ENCODE data around the gene CSNK2A3. TPM values are rescaled to one million over a fixed set of nuclear protein-coding genes. Genes with fewer than 3 reads are reported as not detected.

CSNK2A3 gene
- total and polyA plus RNA-seq, 2 experiments from 2014 or later: 0.91 to 4.1 TPM

DNA sequence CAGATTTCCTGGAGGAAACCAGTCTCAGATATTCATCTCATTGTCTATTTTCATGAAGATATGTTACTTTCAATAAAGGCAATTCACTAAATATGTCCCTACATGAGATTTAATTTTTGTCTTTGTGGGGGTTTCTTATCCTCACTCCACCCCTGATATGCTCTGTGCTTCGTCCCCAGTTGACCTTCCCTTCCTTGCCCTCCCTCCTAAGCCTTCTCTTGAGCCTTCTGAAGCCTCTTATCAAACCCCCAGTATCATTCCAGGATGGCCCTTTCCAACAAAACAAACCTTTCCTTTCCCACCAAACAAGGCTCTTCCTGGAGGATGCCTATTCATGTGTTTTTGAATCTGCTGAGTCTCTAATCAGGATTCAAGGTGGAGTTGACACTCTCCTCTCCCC, 44.8 kb downstream of the CSNK2A3 start:
- no peaks in the 10 kb centered on the region for H3K36me3 ChIP-seq (ENCODE audit: insufficient read depth)
- H3K36me3 Mint-ChIP-seq (ENCODE audit: low read depth): no peaks in the 10 kb centered on the region
- H3K4me1 ChIP-seq (ENCODE audit: insufficient read depth): no peaks in the 10 kb centered on the region

More for the DNA sequence above, 44.8 kb downstream of the CSNK2A3 start:
- Histone ChIP-seq H3K9me2 (ENCODE audit: insufficient read depth) (peaks cover 11% of the 10 kb centered on the region; the same call in 1 of the 2 replicates), H3K4me3 (no peak overlapping the region), H2AFZ (no peak overlapping the region), H3K27me3 (ENCODE audit: insufficient read depth) (no peaks in the 10 kb centered on the region), H3F3A (replicated peaks; ENCODE audit: low read depth) (no peaks in the 10 kb centered on the region), H3K79me2 (replicated peaks; ENCODE audit: insufficient read depth) (no peaks in the 10 kb centered on the region), H3K27ac (ENCODE audit: low read depth) (no peak overlapping the region), H3K4me2 (no peak overlapping the region), H4K20me1 (replicated peaks; ENCODE audit: insufficient read depth) (no peaks in the 10 kb centered on the region)
- Mint-ChIP-seq H3K27ac (no peak overlapping the region), H3K4me1 (peaks cover 2% of the 10 kb centered on the region), H3K9me3 (no peaks in the 10 kb centered on the region), H3K4me3 (no peak overlapping the region), H3K27me3 (ENCODE audit: insufficient read depth, low read depth, poor library complexity) (peaks cover 4% of the 10 kb centered on the region)
- DNase-seq (ENCODE audit: low spot score) (no peak), ATAC-seq (no peak)
- TF ChIP-seq, protein P1, sequence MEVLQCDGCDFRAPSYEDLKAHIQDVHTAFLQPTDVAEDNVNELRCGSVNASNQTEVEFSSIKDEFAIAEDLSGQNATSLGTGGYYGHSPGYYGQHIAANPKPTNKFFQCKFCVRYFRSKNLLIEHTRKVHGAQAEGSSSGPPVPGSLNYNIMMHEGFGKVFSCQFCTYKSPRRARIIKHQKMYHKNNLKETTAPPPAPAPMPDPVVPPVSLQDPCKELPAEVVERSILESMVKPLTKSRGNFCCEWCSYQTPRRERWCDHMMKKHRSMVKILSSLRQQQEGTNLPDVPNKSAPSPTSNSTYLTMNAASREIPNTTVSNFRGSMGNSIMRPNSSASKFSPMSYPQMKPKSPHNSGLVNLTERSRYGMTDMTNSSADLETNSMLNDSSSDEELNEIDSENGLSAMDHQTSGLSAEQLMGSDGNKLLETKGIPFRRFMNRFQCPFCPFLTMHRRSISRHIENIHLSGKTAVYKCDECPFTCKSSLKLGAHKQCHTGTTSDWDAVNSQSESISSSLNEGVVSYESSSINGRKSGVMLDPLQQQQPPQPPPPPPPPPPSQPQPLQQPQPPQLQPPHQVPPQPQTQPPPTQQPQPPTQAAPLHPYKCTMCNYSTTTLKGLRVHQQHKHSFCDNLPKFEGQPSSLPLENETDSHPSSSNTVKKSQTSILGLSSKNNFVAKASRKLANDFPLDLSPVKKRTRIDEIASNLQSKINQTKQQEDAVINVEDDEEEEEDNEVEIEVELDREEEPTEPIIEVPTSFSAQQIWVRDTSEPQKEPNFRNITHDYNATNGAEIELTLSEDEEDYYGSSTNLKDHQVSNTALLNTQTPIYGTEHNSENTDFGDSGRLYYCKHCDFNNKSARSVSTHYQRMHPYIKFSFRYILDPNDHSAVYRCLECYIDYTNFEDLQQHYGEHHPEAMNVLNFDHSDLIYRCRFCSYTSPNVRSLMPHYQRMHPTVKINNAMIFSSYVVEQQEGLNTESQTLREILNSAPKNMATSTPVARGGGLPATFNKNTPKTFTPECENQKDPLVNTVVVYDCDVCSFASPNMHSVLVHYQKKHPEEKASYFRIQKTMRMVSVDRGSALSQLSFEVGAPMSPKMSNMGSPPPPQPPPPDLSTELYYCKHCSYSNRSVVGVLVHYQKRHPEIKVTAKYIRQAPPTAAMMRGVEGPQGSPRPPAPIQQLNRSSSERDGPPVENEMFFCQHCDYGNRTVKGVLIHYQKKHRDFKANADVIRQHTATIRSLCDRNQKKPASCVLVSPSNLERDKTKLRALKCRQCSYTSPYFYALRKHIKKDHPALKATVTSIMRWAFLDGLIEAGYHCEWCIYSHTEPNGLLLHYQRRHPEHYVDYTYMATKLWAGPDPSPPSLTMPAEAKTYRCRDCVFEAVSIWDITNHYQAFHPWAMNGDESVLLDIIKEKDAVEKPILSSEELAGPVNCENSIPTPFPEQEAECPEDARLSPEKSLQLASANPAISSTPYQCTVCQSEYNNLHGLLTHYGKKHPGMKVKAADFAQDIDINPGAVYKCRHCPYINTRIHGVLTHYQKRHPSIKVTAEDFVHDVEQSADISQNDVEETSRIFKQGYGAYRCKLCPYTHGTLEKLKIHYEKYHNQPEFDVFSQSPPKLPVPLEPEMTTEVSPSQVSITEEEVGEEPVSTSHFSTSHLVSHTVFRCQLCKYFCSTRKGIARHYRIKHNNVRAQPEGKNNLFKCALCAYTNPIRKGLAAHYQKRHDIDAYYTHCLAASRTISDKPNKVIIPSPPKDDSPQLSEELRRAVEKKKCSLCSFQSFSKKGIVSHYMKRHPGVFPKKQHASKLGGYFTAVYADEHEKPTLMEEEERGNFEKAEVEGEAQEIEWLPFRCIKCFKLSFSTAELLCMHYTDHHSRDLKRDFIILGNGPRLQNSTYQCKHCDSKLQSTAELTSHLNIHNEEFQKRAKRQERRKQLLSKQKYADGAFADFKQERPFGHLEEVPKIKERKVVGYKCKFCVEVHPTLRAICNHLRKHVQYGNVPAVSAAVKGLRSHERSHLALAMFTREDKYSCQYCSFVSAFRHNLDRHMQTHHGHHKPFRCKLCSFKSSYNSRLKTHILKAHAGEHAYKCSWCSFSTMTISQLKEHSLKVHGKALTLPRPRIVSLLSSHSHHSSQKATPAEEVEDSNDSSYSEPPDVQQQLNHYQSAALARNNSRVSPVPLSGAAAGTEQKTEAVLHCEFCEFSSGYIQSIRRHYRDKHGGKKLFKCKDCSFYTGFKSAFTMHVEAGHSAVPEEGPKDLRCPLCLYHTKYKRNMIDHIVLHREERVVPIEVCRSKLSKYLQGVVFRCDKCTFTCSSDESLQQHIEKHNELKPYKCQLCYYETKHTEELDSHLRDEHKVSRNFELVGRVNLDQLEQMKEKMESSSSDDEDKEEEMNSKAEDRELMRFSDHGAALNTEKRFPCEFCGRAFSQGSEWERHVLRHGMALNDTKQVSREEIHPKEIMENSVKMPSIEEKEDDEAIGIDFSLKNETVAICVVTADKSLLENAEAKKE (CRISPR knock-in tag; IDR thresholded peaks at IDR 0.05): no peak
- no peak for TF ChIP-seq EZH2phosphoT487 (IDR thresholded peaks at IDR 0.05; ENCODE audit: unreplicated experiment)
- no peak for TF ChIP-seq CREB1 (CRISPR knock-in tag; IDR thresholded peaks at IDR 0.05; ENCODE audit: low read depth)
- TF ChIP-seq, protein P2, sequence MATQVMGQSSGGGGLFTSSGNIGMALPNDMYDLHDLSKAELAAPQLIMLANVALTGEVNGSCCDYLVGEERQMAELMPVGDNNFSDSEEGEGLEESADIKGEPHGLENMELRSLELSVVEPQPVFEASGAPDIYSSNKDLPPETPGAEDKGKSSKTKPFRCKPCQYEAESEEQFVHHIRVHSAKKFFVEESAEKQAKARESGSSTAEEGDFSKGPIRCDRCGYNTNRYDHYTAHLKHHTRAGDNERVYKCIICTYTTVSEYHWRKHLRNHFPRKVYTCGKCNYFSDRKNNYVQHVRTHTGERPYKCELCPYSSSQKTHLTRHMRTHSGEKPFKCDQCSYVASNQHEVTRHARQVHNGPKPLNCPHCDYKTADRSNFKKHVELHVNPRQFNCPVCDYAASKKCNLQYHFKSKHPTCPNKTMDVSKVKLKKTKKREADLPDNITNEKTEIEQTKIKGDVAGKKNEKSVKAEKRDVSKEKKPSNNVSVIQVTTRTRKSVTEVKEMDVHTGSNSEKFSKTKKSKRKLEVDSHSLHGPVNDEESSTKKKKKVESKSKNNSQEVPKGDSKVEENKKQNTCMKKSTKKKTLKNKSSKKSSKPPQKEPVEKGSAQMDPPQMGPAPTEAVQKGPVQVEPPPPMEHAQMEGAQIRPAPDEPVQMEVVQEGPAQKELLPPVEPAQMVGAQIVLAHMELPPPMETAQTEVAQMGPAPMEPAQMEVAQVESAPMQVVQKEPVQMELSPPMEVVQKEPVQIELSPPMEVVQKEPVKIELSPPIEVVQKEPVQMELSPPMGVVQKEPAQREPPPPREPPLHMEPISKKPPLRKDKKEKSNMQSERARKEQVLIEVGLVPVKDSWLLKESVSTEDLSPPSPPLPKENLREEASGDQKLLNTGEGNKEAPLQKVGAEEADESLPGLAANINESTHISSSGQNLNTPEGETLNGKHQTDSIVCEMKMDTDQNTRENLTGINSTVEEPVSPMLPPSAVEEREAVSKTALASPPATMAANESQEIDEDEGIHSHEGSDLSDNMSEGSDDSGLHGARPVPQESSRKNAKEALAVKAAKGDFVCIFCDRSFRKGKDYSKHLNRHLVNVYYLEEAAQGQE (IDR thresholded peaks at IDR 0.05; ENCODE audit: unreplicated experiment): no peak
- TF ChIP-seq, protein P3, sequence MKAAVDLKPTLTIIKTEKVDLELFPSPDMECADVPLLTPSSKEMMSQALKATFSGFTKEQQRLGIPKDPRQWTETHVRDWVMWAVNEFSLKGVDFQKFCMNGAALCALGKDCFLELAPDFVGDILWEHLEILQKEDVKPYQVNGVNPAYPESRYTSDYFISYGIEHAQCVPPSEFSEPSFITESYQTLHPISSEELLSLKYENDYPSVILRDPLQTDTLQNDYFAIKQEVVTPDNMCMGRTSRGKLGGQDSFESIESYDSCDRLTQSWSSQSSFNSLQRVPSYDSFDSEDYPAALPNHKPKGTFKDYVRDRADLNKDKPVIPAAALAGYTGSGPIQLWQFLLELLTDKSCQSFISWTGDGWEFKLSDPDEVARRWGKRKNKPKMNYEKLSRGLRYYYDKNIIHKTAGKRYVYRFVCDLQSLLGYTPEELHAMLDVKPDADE (IDR thresholded peaks at IDR 0.05): no peak

Measured in GM23338 (cell line).